HG03103 (cell line): ENCODE results near the gene OSBPL6.
"Not testable (repeated sequence)": the region's sequence is repeated elsewhere in the genome, so short reads cannot be mapped to it uniquely, and the experiment has no call there.

Source experiments
- ATAC-seq: cut with Tn5 transposase; IDR thresholded peaks from one replicate; pipeline ENCODE4 v1.9.1; 2021; ENCODE audit warnings: low read depth; ENCODE audit not compliant: unreplicated experiment

Gene OSBPL6

GRCh38 chr2:178418426-178418825 is 224.1 kb downstream of the OSBPL6 start:
- no peak for ATAC-seq

- ATAC-seq, result no peak
Measured at GRCh38 chr2:178419123-178419522, 224.8 kb downstream of the OSBPL6 start.

GRCh38 chr2:178420463-178420999 is 226.2 kb downstream of the OSBPL6 start:
- ATAC-seq, result no peak

- ATAC-seq, result no peak
Measured at GRCh38 chr2:178422097-178422496, 227.8 kb downstream of the OSBPL6 start.

- ATAC-seq, result not testable (repeated sequence)
Measured at GRCh38 chr2:178423746-178424145, 229.4 kb downstream of the OSBPL6 start.

GRCh38 chr2:178425255-178425827 is 231.0 kb downstream of the OSBPL6 start:
- no peak for ATAC-seq

- no peak for ATAC-seq
Measured at GRCh38 chr2:178426388-178426787, 232.1 kb downstream of the OSBPL6 start.

GRCh38 chr2:178427458-178427857 is 233.1 kb downstream of the OSBPL6 start:
- ATAC-seq, result no peak

GRCh38 chr2:178428396-178428806 is 234.1 kb downstream of the OSBPL6 start:
- no peak for ATAC-seq

GRCh38 chr2:178429336-178429735 is 235.0 kb downstream of the OSBPL6 start:
- ATAC-seq, result no peak

GRCh38 chr2:178436662-178437061 is 242.3 kb downstream of the OSBPL6 start:
- ATAC-seq, result no peak

GRCh38 chr2:178441426-178441825 is 247.1 kb downstream of the OSBPL6 start:
- ATAC-seq, result no peak

- no peak for ATAC-seq
Measured at GRCh38 chr2:178448968-178449661, 254.8 kb downstream of the OSBPL6 start.

GRCh38 chr2:178449700-178450523 is 255.6 kb downstream of the OSBPL6 start:
- peak; percentile 0 for ATAC-seq

GRCh38 chr2:178450524-178450773 is 256.1 kb downstream of the OSBPL6 start:
- ATAC-seq, result peak; percentile 43

GRCh38 chr2:178450774-178451525 is 256.6 kb downstream of the OSBPL6 start, which contains the start of the genes PJVK and PRKRA:
Gene PJVK (plus strand): TSS chr2:178451378. CDS start chr2:178453410, 2,032 bp downstream.
Gene PRKRA (minus strand): TSS chr2:178451175. CDS start chr2:178451030, 145 bp downstream.
- peak; percentile 78 for ATAC-seq

GRCh38 chr2:178452334-178452733 is 258.0 kb downstream of the OSBPL6 start:
- no peak for ATAC-seq
